B cell (primary cell): Measurements from ENCODE around the gene NRAP. TPM values are rescaled to one million over a fixed set of nuclear protein-coding genes. Genes with fewer than 3 reads are reported as not detected.

Experiments used
- ATAC-seq: fragments of 200-7000 bp; cut with Tn5 transposase; one replicate; pipeline ENCODE4 v1.10.0; 2021; ENCODE audit warnings: low read depth, mild to moderate bottlenecking, moderate number of reproducible peaks, moderate library complexity
- CTCF ChIA-PET: fragments of 350-600 bp; sonication (Branson Sonifier 250); formaldehyde crosslinking; loops from one replicate; lab custom pipeline; 2021; ENCODE audit warnings: antibody characterized with exemption, inconsistent platforms; lab: Charles Lee
- POLR2A ChIA-PET: fragments of 350-600 bp; sonication (Branson Sonifier 250); formaldehyde crosslinking; loops from one replicate; lab custom pipeline; 2021; ENCODE audit warnings: antibody characterized with exemption; lab: Charles Lee
- DNase-seq: peaks from one replicate; pipeline ENCODE4 v3.0.0; 2013
- H2AFZ ChIP-seq: 2 replicates; pipeline ENCODE4 v1.6.1; 2012; ENCODE audit warnings: mild to moderate bottlenecking, low read depth, low read length; ENCODE audit not compliant: insufficient read depth, poor library complexity, severe bottlenecking
- H3K27ac ChIP-seq, 2 donors: 1 replicate in 1 of 2; 2 replicates in 1 of 2; pipeline ENCODE4 v1.5.1; 2012 to 2013; ENCODE audit warnings: low read length in 2 of 2, mild to moderate bottlenecking in 2 of 2, moderate library complexity in 1 of 2
- H3K27me3 ChIP-seq, 4 experiments: fragments of 200-600 bp in 1 of 4; sonication (generic) in 1 of 4; replicated peaks in 1 of 4; 1 replicate in 2 of 4; 2 replicates in 2 of 4; pipeline versions ENCODE4 v1.6.1 to v1.7.0; 2013 to 2016; ENCODE audit warnings: low read length in 3 of 4, mild to moderate bottlenecking in 2 of 4, mixed read lengths in 1 of 4, moderate library complexity in 1 of 4; ENCODE audit not compliant: insufficient read depth in 4 of 4, control insufficient read depth in 3 of 4; ENCODE audit errors: control extremely low read depth in 1 of 4
- H3K36me3 ChIP-seq, 2 experiments: replicated peaks in 1 of 2; 1 replicate in 1 of 2; 2 replicates in 1 of 2; pipeline versions ENCODE4 v1.6.1 to v1.7.1; 2013; ENCODE audit warnings: low read length in 1 of 2; ENCODE audit not compliant: insufficient read depth in 2 of 2, control insufficient read depth in 1 of 2; ENCODE audit errors: control extremely low read depth in 1 of 2, extremely low read depth in 1 of 2
- H3K4me1 ChIP-seq, 2 donors: fragments of 200-600 bp in 1 of 2; sonication (generic) in 1 of 2; 1 replicate in 1 of 2; 2 replicates in 1 of 2; pipeline versions ENCODE4 v1.5.1 to v1.6.1; 2013 to 2017; ENCODE audit warnings: low read length in 2 of 2; ENCODE audit not compliant: control insufficient read depth in 2 of 2, insufficient read depth in 2 of 2
- H3K4me2 ChIP-seq: replicated peaks from 2 replicates; pipeline ENCODE3; 2012; ENCODE audit warnings: mild to moderate bottlenecking, low read depth, low read length; ENCODE audit not compliant: poor library complexity, severe bottlenecking
- H3K4me3 ChIP-seq, 5 experiments: fragments of 200-600 bp in 1 of 5; sonication (generic) in 1 of 5; 1 replicate in 3 of 5; 2 replicates in 2 of 5; pipeline versions ENCODE4 v1.5.1 to v1.7.0; 2011 to 2016; ENCODE audit warnings: low read length in 4 of 5, mild to moderate bottlenecking in 4 of 5, low read depth in 2 of 5, control low read depth in 1 of 5, moderate library complexity in 1 of 5; ENCODE audit not compliant: insufficient read depth in 1 of 5; ENCODE audit errors: control extremely low read depth in 1 of 5, extremely low read depth in 1 of 5
- H3K79me2 ChIP-seq: fragments of 200-600 bp; sonication (generic); one replicate; pipeline ENCODE4 v1.6.0; 2016; ENCODE audit warnings: low read length; ENCODE audit not compliant: control insufficient read depth, insufficient read depth
- H3K9ac ChIP-seq: fragments of 200-600 bp; sonication (generic); 2 replicates; pipeline ENCODE4 v1.6.1; 2017; ENCODE audit warnings: mild to moderate bottlenecking, low read length, moderate library complexity
- H3K9me3 ChIP-seq, 3 donors: one replicate each; pipeline versions ENCODE4 v1.6.1 to v1.7.1; 2013; ENCODE audit warnings: low read length in 2 of 3; ENCODE audit not compliant: control insufficient read depth in 2 of 3, insufficient read depth in 1 of 3; ENCODE audit errors: control extremely low read depth in 1 of 3
- H4K20me1 ChIP-seq: 2 replicates; pipeline ENCODE4 v1.6.0; 2012; ENCODE audit warnings: mild to moderate bottlenecking, low read length; ENCODE audit not compliant: insufficient read depth, control insufficient read depth, poor library complexity, severe bottlenecking
- H3K27ac Mint-ChIP-seq: one replicate; pipeline ENCODE4 v1.8.0; 2021; ENCODE audit warnings: mixed read lengths
- H3K27me3 Mint-ChIP-seq: one replicate; pipeline ENCODE4 v1.8.0; 2021; ENCODE audit warnings: mixed read lengths
- H3K4me1 Mint-ChIP-seq: one replicate; pipeline ENCODE4 v1.8.0; 2021; ENCODE audit warnings: mixed read lengths
- H3K4me3 Mint-ChIP-seq: one replicate; pipeline ENCODE4 v1.8.0; 2021; ENCODE audit warnings: mixed read lengths
- H3K9me3 Mint-ChIP-seq: one replicate; pipeline ENCODE4 v1.8.0; 2022; ENCODE audit warnings: mixed read lengths; ENCODE audit not compliant: insufficient read depth
- CTCF ChIP-seq: fragments of 200-600 bp; IDR thresholded peaks from one replicate; pipeline ENCODE4 v1.8.0; 2022; ENCODE audit warnings: antibody characterized with exemption, mild to moderate bottlenecking
- EZH2 ChIP-seq: IDR thresholded peaks from 2 replicates; pipeline ENCODE4 v1.6.1; 2012; ENCODE audit warnings: borderline replicate concordance, low read depth, mild to moderate bottlenecking, moderate library complexity, low read length; ENCODE audit not compliant: insufficient read depth, poor library complexity, severe bottlenecking
- WGBS: methylation state at CpG from one replicate; pipeline ENCODE4 v1.1.5; 2013; ENCODE audit warnings: missing lambda C conversion rate; ENCODE audit not compliant: insufficient coverage; 5-methylcytosine and 5-hydroxymethylcytosine counted together
- intact Hi-C: fragments of 100-400 bp; cut with micrococcal nuclease; formaldehyde crosslinking; loops from one replicate; pipeline ENCODE4 v1.10.0; 2022
- polyA plus RNA-seq: library from polyadenylated mRNA; depleted of rRNA; stranded (reverse); fragments of >200 nt; gene quantifications from 2 replicates; pipeline ENCODE4 v1.2.3, GENCODE V29; 2012
- total RNA-seq, 2 donors: library from RNA; stranded (reverse); fragments of 120-200 nt in 1 of 2; gene quantifications; 1 replicate in 1 of 2; 2 replicates in 1 of 2; pipeline versions ENCODE4 v1.2.3 to v1.2.4, GENCODE V29; 2013 to 2022

NRAP gene
- total and polyA plus RNA-seq, 2 donors (not counting 1 experiment from before 2014, with no cell fraction given): not detected

DNA sequence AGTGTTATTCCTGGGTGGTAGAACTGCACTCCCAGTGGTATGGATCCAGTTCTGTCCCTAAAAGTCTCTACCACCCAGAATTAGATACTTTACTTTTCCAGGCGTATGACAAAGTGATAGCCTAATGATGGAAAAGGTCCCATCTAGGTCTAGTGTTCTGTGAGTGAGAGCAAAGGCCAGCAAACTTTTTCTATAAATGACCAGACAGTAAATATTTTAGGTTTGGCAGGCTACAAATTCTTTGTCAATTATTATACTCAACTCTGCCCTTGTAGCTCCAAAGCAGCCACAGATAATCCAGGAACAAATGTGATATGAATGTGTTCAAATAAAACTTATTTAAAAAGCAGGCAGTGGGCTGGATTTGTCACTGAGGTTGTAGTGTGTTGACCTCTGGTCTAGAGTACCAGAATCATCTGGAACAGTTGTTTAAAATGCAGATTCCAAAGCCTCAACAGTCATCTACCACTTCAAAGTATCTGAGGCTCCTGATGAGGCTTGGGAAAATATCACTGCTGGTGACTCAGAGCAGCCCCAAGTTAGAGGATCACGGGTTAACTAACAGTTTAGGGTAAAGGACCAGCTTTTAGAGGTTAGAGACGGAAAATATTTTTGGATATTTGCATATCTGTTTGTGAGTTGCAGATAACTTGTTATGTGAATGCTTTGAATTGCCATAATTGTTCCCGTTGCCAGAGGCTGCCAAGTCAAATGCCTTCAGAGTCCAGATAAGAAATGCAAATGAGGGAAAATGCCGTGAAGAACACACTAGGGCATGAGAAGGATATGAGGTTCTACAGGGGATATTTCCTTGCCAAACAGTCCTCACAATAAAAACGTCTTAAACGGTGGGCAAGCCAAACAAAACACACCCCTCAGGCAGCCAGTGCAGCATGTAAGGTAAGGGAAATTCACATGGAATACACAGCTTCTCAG is 19.4 kb downstream of the NRAP start:
- POLR2A ChIA-PET: no interaction called here
- CTCF ChIA-PET: no interaction called here
- H4K20me1 ChIP-seq: no peaks in the 10 kb centered on the region
- Mint-ChIP-seq H3K4me1 (no peaks in the 10 kb centered on the region), H3K27me3 (peaks cover 36% of the 10 kb centered on the region), H3K27ac (no peak overlapping the region), H3K4me3 (no peak overlapping the region), H3K9me3 (no peaks in the 10 kb centered on the region)
- H3K9me3 ChIP-seq: no peaks in the 10 kb centered on the region
- no peak overlapping the region for H3K4me3 ChIP-seq
- H3K27me3 ChIP-seq: no peaks in the 10 kb centered on the region
- WGBS: 84% methylated on average over 3 of the region's 7 CpGs
- no peaks in the 10 kb centered on the region for H3K36me3 ChIP-seq
- H3K79me2 ChIP-seq: no peaks in the 10 kb centered on the region
- no peaks in the 10 kb centered on the region for H3K4me1 ChIP-seq
- no peak overlapping the region for H3K9ac ChIP-seq
- DNase-seq (no peak), ATAC-seq (no peak)
- H3K27ac ChIP-seq: no peak overlapping the region
- TF ChIP-seq EZH2 (no peak), CTCF (no peak)
- H3K4me2 ChIP-seq: no peak overlapping the region
- intact Hi-C loops: no loop called here
- no peak overlapping the region for H2AFZ ChIP-seq

- H3K4me1 Mint-ChIP-seq: no peaks in the 10 kb centered on the region
- Histone ChIP-seq H2AFZ (no peak overlapping the region), H3K9ac (no peak overlapping the region), H3K4me3 (no peak overlapping the region), H3K27ac (no peak overlapping the region), H3K79me2 (no peaks in the 10 kb centered on the region), H4K20me1 (no peaks in the 10 kb centered on the region), H3K9me3 (no peaks in the 10 kb centered on the region), H3K4me1 (no peaks in the 10 kb centered on the region), H3K27me3 (no peaks in the 10 kb centered on the region), H3K4me2 (no peak overlapping the region), H3K36me3 (no peaks in the 10 kb centered on the region)
- no peak overlapping the region for H3K27ac Mint-ChIP-seq
- POLR2A ChIA-PET: no interaction called here
- TF ChIP-seq CTCF: no peak
- peaks cover 37% of the 10 kb centered on the region for H3K27me3 Mint-ChIP-seq
- CTCF ChIA-PET: no interaction called here
- DNase-seq (no peak), ATAC-seq (no peak)
- H3K4me3 Mint-ChIP-seq: no peak overlapping the region
- no CpG with 5 or more reads among the region's 4 CpGs for WGBS
- intact Hi-C loops: no loop called here
- no peaks in the 10 kb centered on the region for H3K9me3 Mint-ChIP-seq
Observed at GRCh38 chr10:113643183-113643582, 20.7 kb downstream of the NRAP start.
